Activated naive CD8-positive, alpha-beta T cell (primary cell): ENCODE results near the gene TFF3.
"Not testable (repeated sequence)": the region's sequence is repeated elsewhere in the genome, so short reads cannot be mapped to it uniquely, and the experiment has no call there.

Experiments used
- H3K27ac Mint-ChIP-seq: one replicate; pipeline ENCODE4 v1.8.0; 2021; ENCODE audit warnings: mixed read lengths
- H3K27me3 Mint-ChIP-seq: one replicate; pipeline ENCODE4 v1.8.0; 2021; ENCODE audit warnings: mixed read lengths
- H3K36me3 Mint-ChIP-seq: one replicate; pipeline ENCODE4 v1.8.0; 2021; ENCODE audit warnings: mixed read lengths
- H3K4me1 Mint-ChIP-seq: one replicate; pipeline ENCODE4 v1.8.0; 2021; ENCODE audit warnings: low read depth, mixed read lengths
- H3K4me3 Mint-ChIP-seq: one replicate; pipeline ENCODE4 v1.8.0; 2021; ENCODE audit warnings: mild to moderate bottlenecking, mixed read lengths
- H3K9me3 Mint-ChIP-seq: one replicate; pipeline ENCODE4 v1.8.0; 2021; ENCODE audit warnings: low read depth, mixed read lengths

The TFF3 gene

GRCh38 chr21:42295845-42296244 lies 19.4 kb downstream of the TFF3 start:
- Mint-ChIP-seq H3K27ac (no peak overlapping the region), H3K4me1 (peaks cover 18% of the 10 kb centered on the region), H3K36me3 (no peaks in the 10 kb centered on the region), H3K27me3 (no peaks in the 10 kb centered on the region), H3K9me3 (no peaks in the 10 kb centered on the region), H3K4me3 (no peak overlapping the region)

GRCh38 chr21:42294273-42294880 lies 20.8 kb downstream of the TFF3 start:
- Mint-ChIP-seq H3K27me3 (no peaks in the 10 kb centered on the region), H3K4me1 (peaks cover 8% of the 10 kb centered on the region), H3K36me3 (no peaks in the 10 kb centered on the region), H3K9me3 (no peaks in the 10 kb centered on the region), H3K4me3 (no peak overlapping the region), H3K27ac (no peak overlapping the region)

- H3K9me3 Mint-ChIP-seq = no peaks in the 10 kb centered on the region
- H3K4me1 Mint-ChIP-seq = peaks cover 2% of the 10 kb centered on the region
- no peaks in the 10 kb centered on the region for H3K27me3 Mint-ChIP-seq
- H3K4me3 Mint-ChIP-seq = no peak overlapping the region
- H3K27ac Mint-ChIP-seq = no peak overlapping the region
- H3K36me3 Mint-ChIP-seq = peaks cover 1% of the 10 kb centered on the region
These were observed 21.4 kb downstream of the TFF3 start for GRCh38 chr21:42293649-42294272.

- not testable (repeated sequence) for H3K4me1 Mint-ChIP-seq, H3K9me3 Mint-ChIP-seq, H3K27ac Mint-ChIP-seq, H3K27me3 Mint-ChIP-seq, H3K4me3 Mint-ChIP-seq, H3K36me3 Mint-ChIP-seq
These were observed 22.6 kb downstream of the TFF3 start for GRCh38 chr21:42292563-42293142.

GRCh38 chr21:42291751-42292562 lies 23.3 kb downstream of the TFF3 start:
- Mint-ChIP-seq H3K36me3 (peaks cover 5% of the 10 kb centered on the region), H3K4me1 (no peaks in the 10 kb centered on the region), H3K27me3 (no peaks in the 10 kb centered on the region), H3K4me3 (no peak overlapping the region), H3K27ac (no peak overlapping the region), H3K9me3 (no peaks in the 10 kb centered on the region)

- Mint-ChIP-seq H3K9me3 (no peaks in the 10 kb centered on the region), H3K27me3 (no peaks in the 10 kb centered on the region), H3K27ac (no peak overlapping the region), H3K4me3 (no peak overlapping the region), H3K4me1 (no peaks in the 10 kb centered on the region), H3K36me3 (peaks cover 5% of the 10 kb centered on the region)
These were observed 24.0 kb downstream of the TFF3 start for GRCh38 chr21:42291003-42291750.

GRCh38 chr21:42290505-42290904 lies 24.7 kb downstream of the TFF3 start:
- H3K27me3 Mint-ChIP-seq = no peaks in the 10 kb centered on the region
- H3K9me3 Mint-ChIP-seq = no peaks in the 10 kb centered on the region
- H3K36me3 Mint-ChIP-seq = peaks cover 5% of the 10 kb centered on the region
- H3K27ac Mint-ChIP-seq = no peak overlapping the region
- H3K4me3 Mint-ChIP-seq = no peak overlapping the region
- H3K4me1 Mint-ChIP-seq = no peaks in the 10 kb centered on the region

GRCh38 chr21:42289926-42290325 lies 25.3 kb downstream of the TFF3 start:
- no peak overlapping the region for H3K4me3 Mint-ChIP-seq

GRCh38 chr21:42288962-42289361 lies 26.2 kb downstream of the TFF3 start:
- Mint-ChIP-seq H3K4me1 (no peaks in the 10 kb centered on the region), H3K27me3 (no peaks in the 10 kb centered on the region), H3K36me3 (peaks cover 5% of the 10 kb centered on the region), H3K9me3 (no peaks in the 10 kb centered on the region), H3K27ac (no peak overlapping the region), H3K4me3 (no peak overlapping the region)

More at GRCh38 chr21:42289926-42290325, 25.3 kb downstream of the TFF3 start:
- Mint-ChIP-seq H3K27ac (no peak overlapping the region), H3K9me3 (no peaks in the 10 kb centered on the region), H3K4me1 (no peaks in the 10 kb centered on the region), H3K36me3 (peaks cover 5% of the 10 kb centered on the region), H3K27me3 (no peaks in the 10 kb centered on the region)

- no peak overlapping the region for H3K27ac Mint-ChIP-seq
- no peaks in the 10 kb centered on the region for H3K4me1 Mint-ChIP-seq
- no peaks in the 10 kb centered on the region for H3K27me3 Mint-ChIP-seq
- no peaks in the 10 kb centered on the region for H3K9me3 Mint-ChIP-seq
- H3K36me3 Mint-ChIP-seq = peaks cover 5% of the 10 kb centered on the region
- no peak overlapping the region for H3K4me3 Mint-ChIP-seq
These were observed 27.8 kb downstream of the TFF3 start for GRCh38 chr21:42287193-42288083.

- Mint-ChIP-seq H3K27me3 (no peaks in the 10 kb centered on the region), H3K4me3 (no peak overlapping the region), H3K36me3 (peaks cover 5% of the 10 kb centered on the region), H3K27ac (no peak overlapping the region), H3K4me1 (no peaks in the 10 kb centered on the region), H3K9me3 (no peaks in the 10 kb centered on the region)
These were observed 28.8 kb downstream of the TFF3 start for GRCh38 chr21:42286416-42286815.

GRCh38 chr21:42285569-42286245 lies 29.5 kb downstream of the TFF3 start:
- peaks cover 5% of the 10 kb centered on the region for H3K36me3 Mint-ChIP-seq
- peak overlapping the region; percentile 28 for H3K27ac Mint-ChIP-seq
- H3K9me3 Mint-ChIP-seq = no peaks in the 10 kb centered on the region
- no peaks in the 10 kb centered on the region for H3K4me1 Mint-ChIP-seq
- no peak overlapping the region for H3K4me3 Mint-ChIP-seq
- H3K27me3 Mint-ChIP-seq = no peaks in the 10 kb centered on the region

GRCh38 chr21:42282715-42283114 lies 32.5 kb downstream of the TFF3 start:
- peaks cover 1% of the 10 kb centered on the region for H3K36me3 Mint-ChIP-seq
- no peaks in the 10 kb centered on the region for H3K4me1 Mint-ChIP-seq
- H3K4me3 Mint-ChIP-seq = no peak overlapping the region
- H3K27me3 Mint-ChIP-seq = no peaks in the 10 kb centered on the region
- no peak overlapping the region for H3K27ac Mint-ChIP-seq
- no peaks in the 10 kb centered on the region for H3K9me3 Mint-ChIP-seq
